Endothelial cell of umbilical vein (primary cell): ENCODE measurements around the gene MAPK1IP1L. TPM values are rescaled to one million over a fixed set of nuclear protein-coding genes. Genes with fewer than 3 reads are reported as not detected.

ENCODE experiments used
- BruUV-seq: library from RNA; stranded (reverse); fragments of 400-500 nt; replicated peaks from 2 replicates; lab custom pipeline; 2021; lab: Mats Ljungman, UMichigan
- CTCF ChIA-PET: fragments of 300-600, 350-600 bp; sonication (Branson Sonifier 250); formaldehyde crosslinking; loops from one replicate; lab custom pipeline; 2021; ENCODE audit warnings: antibody characterized with exemption, inconsistent platforms; lab: Charles Lee
- POLR2A ChIA-PET: fragments of 300-600, 350-600 bp; sonication (Branson Sonifier 250); formaldehyde crosslinking; loops from one replicate; lab custom pipeline; 2021; ENCODE audit warnings: antibody characterized with exemption, inconsistent platforms; lab: Charles Lee
- DNase-seq: peaks from one replicate; pipeline ENCODE4 v3.0.0-alpha.2; 2011; ENCODE audit warnings: low read depth, low spot score
- FAIRE-seq: peaks from 2 replicates; lab custom pipeline; 2011; peaks lifted over from hg19 to GRCh38; lab: Jason Lieb, UNC
- H2AFZ ChIP-seq: 2 replicates; pipeline ENCODE4 v1.6.0; 2012; ENCODE audit warnings: low read depth, low read length, control low read depth, inconsistent platforms
- H3K27ac ChIP-seq: 2 replicates; pipeline ENCODE4 v1.5.1; 2011; ENCODE audit warnings: low read depth, mild to moderate bottlenecking, control low read depth, low read length, moderate library complexity; ENCODE audit not compliant: insufficient read depth
- H3K27me3 ChIP-seq, 2 experiments: 2 replicates each; pipeline versions ENCODE4 v1.6.0 to v1.6.1; 2011; ENCODE audit warnings: low read length in 2 of 2, mixed read lengths in 1 of 2; ENCODE audit not compliant: control insufficient read depth in 2 of 2, insufficient read depth in 2 of 2
- H3K36me3 ChIP-seq, 2 experiments: 2 replicates in 1 of 2; 3 replicates in 1 of 2; pipeline ENCODE4 v1.5.1; 2011; ENCODE audit warnings: low read length in 2 of 2, mild to moderate bottlenecking in 1 of 2, moderate library complexity in 1 of 2; ENCODE audit not compliant: control insufficient read depth in 2 of 2, insufficient read depth in 2 of 2; ENCODE audit errors: extremely low read depth in 1 of 2
- H3K4me1 ChIP-seq: 3 replicates; pipeline ENCODE4 v1.5.1; 2011; ENCODE audit warnings: mild to moderate bottlenecking, low read length; ENCODE audit not compliant: control insufficient read depth, insufficient read depth; ENCODE audit errors: extremely low read depth
- H3K4me2 ChIP-seq: 2 replicates; pipeline ENCODE4 v1.6.1; 2011; ENCODE audit warnings: low read length, control low read depth, mixed read lengths; ENCODE audit not compliant: insufficient read depth
- H3K4me3 ChIP-seq, 3 experiments: fragments of 200-600 bp in 1 of 3; sonication (generic), shearing (Covaris generic) in 1 of 3; replicated peaks in 1 of 3; 2 replicates each; pipeline ENCODE4 v1.5.1; 2011 to 2016; ENCODE audit warnings: control low read depth in 3 of 3, low read length in 3 of 3, mild to moderate bottlenecking in 2 of 3, inconsistent platforms in 1 of 3, low read depth in 1 of 3, moderate library complexity in 1 of 3; ENCODE audit not compliant: insufficient read depth in 1 of 3
- H3K79me2 ChIP-seq: 2 replicates; pipeline ENCODE4 v1.6.0; 2012; ENCODE audit warnings: low read length, inconsistent platforms; ENCODE audit not compliant: control insufficient read depth, insufficient read depth
- H3K9ac ChIP-seq: replicated peaks from 2 replicates; pipeline ENCODE3; 2011; ENCODE audit warnings: low read length, control low read depth; ENCODE audit not compliant: insufficient read depth; ENCODE audit errors: extremely low read depth
- H3K9me1 ChIP-seq: replicated peaks from 3 replicates; pipeline ENCODE4 v1.6.0; 2011; ENCODE audit warnings: mild to moderate bottlenecking, low read length; ENCODE audit not compliant: control insufficient read depth, insufficient read depth; ENCODE audit errors: extremely low read depth
- H3K9me3 ChIP-seq: replicated peaks from 2 replicates; pipeline ENCODE4 v1.5.1; 2012; ENCODE audit warnings: low read length, inconsistent platforms; ENCODE audit not compliant: control insufficient read depth, insufficient read depth
- H4K20me1 ChIP-seq: replicated peaks from 2 replicates; pipeline ENCODE3; 2011; ENCODE audit warnings: mild to moderate bottlenecking, low read length; ENCODE audit not compliant: control insufficient read depth, insufficient read depth; ENCODE audit errors: extremely low read depth
- EZH2 ChIP-seq: IDR thresholded peaks from 2 replicates; pipeline ENCODE4 v1.6.1; 2012; ENCODE audit warnings: borderline replicate concordance, low read depth, mild to moderate bottlenecking, moderate library complexity, low read length, inconsistent platforms; ENCODE audit not compliant: severe bottlenecking
- FOS ChIP-seq: IDR thresholded peaks from 2 replicates; pipeline ENCODE4 v1.6.1; 2011; ENCODE audit warnings: mild to moderate bottlenecking, low read length, moderate library complexity, borderline replicate concordance; ENCODE audit not compliant: insufficient read depth
- GATA2 ChIP-seq: IDR thresholded peaks from 2 replicates; pipeline ENCODE4 v1.7.0; 2011; ENCODE audit warnings: low read depth, mild to moderate bottlenecking, moderate library complexity, mixed read lengths, low read length; ENCODE audit not compliant: insufficient read length, insufficient read depth
- JUN ChIP-seq: IDR thresholded peaks from 2 replicates; pipeline ENCODE4 v1.6.1; 2011; ENCODE audit warnings: borderline replicate concordance, low read depth; ENCODE audit not compliant: insufficient read length, insufficient read depth
- MYC ChIP-seq: IDR thresholded peaks from one replicate; pipeline ENCODE4 v1.6.1; 2011; ENCODE audit warnings: mild to moderate bottlenecking, low read depth, low read length
- POLR2A ChIP-seq: IDR thresholded peaks from 2 replicates; pipeline ENCODE4 v1.6.1; 2012; ENCODE audit warnings: low read depth, mild to moderate bottlenecking, control low read depth, low read length
- POLR2AphosphoS5 ChIP-seq: IDR thresholded peaks from 2 replicates; pipeline ENCODE4 v1.6.1; 2012; ENCODE audit warnings: low read depth, mild to moderate bottlenecking, control low read depth, low read length, moderate library complexity; ENCODE audit not compliant: insufficient read depth
- dilution Hi-C: fragments of 300-500 bp; cut with MboI; formaldehyde crosslinking; loops from one replicate; pipeline ENCODE4 v1.15.0; 2019; ENCODE audit warnings: low sequenced_read_pairs; ENCODE audit not compliant: extremely low pct_ligation_motif_present
- intact Hi-C: fragments of 100-400 bp; cut with micrococcal nuclease; formaldehyde crosslinking; loops from one replicate; pipeline ENCODE4 v1.10.0; 2022
- polyA plus RNA-seq, 4 experiments: library from polyadenylated mRNA; depleted of rRNA in 3 of 4; stranded (reverse) in 3 of 4; unstranded in 1 of 4; fragments of >200 nt; gene quantifications; 2 replicates each; pipeline versions ENCODE4 v1.2.1 to v1.2.3, GENCODE V29; 2011 to 2012; ENCODE audit warnings: missing spikeins in 1 of 4
- total RNA-seq: library from RNA; stranded (reverse); gene quantifications from 2 replicates; pipeline ENCODE4 v1.2.3, GENCODE V29; 2021
- TF ChIP-seq, protein P1 (sequence below), 2 donors: IDR thresholded peaks; 1 replicate in 1 of 2; 2 replicates in 1 of 2; pipeline ENCODE4 v1.5.1; 2011; ENCODE audit warnings: low read length in 2 of 2, mild to moderate bottlenecking in 2 of 2, moderate library complexity in 2 of 2, control low read depth in 1 of 2, inconsistent platforms in 1 of 2, low read depth in 1 of 2; ENCODE audit not compliant: insufficient read depth in 1 of 2; ENCODE audit errors: extremely low read depth in 1 of 2
- TF ChIP-seq, protein P2 (sequence below): IDR thresholded peaks from 2 replicates; pipeline ENCODE4 v1.6.1; 2011; ENCODE audit not compliant: insufficient read depth, insufficient read length

Gene MAPK1IP1L
- total and polyA plus RNA-seq, 2 donors (not counting 3 experiments of a cell fraction or from before 2014, with no cell fraction given), result 129 to 208 TPM

DNA sequence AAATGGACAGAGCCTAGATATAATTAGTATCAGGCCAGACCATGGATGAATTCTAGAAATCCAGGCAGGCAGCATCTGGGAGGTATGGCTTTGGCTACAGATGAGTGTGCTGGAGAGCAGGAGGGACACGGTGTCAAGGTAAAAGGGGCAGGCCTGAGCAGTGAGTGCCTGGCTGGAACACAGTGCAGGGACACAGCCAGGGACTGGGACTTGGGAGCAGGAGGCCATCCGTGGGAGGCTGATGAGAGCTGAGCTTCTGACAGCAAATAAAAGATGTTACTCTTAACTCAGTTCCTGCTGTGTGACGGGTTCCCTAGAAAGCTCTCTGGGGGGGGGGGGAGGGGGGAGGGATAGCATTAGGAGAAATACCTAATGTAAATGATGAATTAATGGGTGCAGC lies 64.0 kb downstream of the MAPK1IP1L start:
- Histone ChIP-seq H3K9ac (no peak overlapping the region), H3K4me3 (no peak overlapping the region), H3K27ac (no peak overlapping the region), H2AFZ (no peak overlapping the region), H4K20me1 (no peaks in the 10 kb centered on the region), H3K36me3 (no peaks in the 10 kb centered on the region), H3K27me3 (no peaks in the 10 kb centered on the region), H3K9me3 (no peaks in the 10 kb centered on the region), H3K79me2 (no peaks in the 10 kb centered on the region), H3K4me1 (no peaks in the 10 kb centered on the region), H3K4me2 (no peak overlapping the region), H3K9me1 (no peaks in the 10 kb centered on the region)
- POLR2A ChIA-PET, result no interaction called here
- FAIRE-seq (peak; percentile 52), DNase-seq (no peak)
- dilution Hi-C loops, result no loop called here
- CTCF ChIA-PET, result interaction anchor here (0.6 to 1.4 kb wide), 3 partner anchors 14 to 259 kb away, joined by 3 to 5 read pairs (median 4); partner anchors contain the start of gene LGALS3
- BruUV-seq, result no TSS peak
- intact Hi-C loops, result no loop called here
- TF ChIP-seq GATA2 (no peak), POLR2AphosphoS5 (no peak), MYC (no peak), POLR2A (no peak), FOS (no peak), JUN (no peak), EZH2 (no peak)
- TF ChIP-seq, protein P1, sequence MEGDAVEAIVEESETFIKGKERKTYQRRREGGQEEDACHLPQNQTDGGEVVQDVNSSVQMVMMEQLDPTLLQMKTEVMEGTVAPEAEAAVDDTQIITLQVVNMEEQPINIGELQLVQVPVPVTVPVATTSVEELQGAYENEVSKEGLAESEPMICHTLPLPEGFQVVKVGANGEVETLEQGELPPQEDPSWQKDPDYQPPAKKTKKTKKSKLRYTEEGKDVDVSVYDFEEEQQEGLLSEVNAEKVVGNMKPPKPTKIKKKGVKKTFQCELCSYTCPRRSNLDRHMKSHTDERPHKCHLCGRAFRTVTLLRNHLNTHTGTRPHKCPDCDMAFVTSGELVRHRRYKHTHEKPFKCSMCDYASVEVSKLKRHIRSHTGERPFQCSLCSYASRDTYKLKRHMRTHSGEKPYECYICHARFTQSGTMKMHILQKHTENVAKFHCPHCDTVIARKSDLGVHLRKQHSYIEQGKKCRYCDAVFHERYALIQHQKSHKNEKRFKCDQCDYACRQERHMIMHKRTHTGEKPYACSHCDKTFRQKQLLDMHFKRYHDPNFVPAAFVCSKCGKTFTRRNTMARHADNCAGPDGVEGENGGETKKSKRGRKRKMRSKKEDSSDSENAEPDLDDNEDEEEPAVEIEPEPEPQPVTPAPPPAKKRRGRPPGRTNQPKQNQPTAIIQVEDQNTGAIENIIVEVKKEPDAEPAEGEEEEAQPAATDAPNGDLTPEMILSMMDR (IDR thresholded peaks at IDR 0.05; ENCODE audit: extremely low read depth in 1 of 2, insufficient read depth in 1 of 2, low read depth in 1 of 2, low read length in 2 of 2), result no peak
- TF ChIP-seq, protein P2, sequence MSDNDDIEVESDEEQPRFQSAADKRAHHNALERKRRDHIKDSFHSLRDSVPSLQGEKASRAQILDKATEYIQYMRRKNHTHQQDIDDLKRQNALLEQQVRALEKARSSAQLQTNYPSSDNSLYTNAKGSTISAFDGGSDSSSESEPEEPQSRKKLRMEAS, result no peak
